K562 (cell line): ENCODE results near the gene BAIAP2. TPM values are rescaled to one million over a fixed set of nuclear protein-coding genes. Genes with fewer than 3 reads are reported as not detected.
A peak's percentile ranks its signal among the peaks of the same experiment; 100 is the strongest.

Source experiments
- ARID4B ChIP-seq: sonication (generic); formaldehyde crosslinking; IDR thresholded peaks from 2 replicates; pipeline ENCODE4 v1.8.0; 2022; ENCODE audit warnings: mild to moderate bottlenecking, missing genetic modification reagents
- BRD9 ChIP-seq: fragments of 450-650 bp; IDR thresholded peaks from 2 replicates; pipeline ENCODE4 v1.6.1; 2018; ENCODE audit warnings: low read depth; ENCODE audit not compliant: partially characterized antibody
- FOSL1 ChIP-seq: fragments of 200-800 bp; sonication (Bioruptor generic); conservative IDR thresholded peaks from 2 replicates; pipeline ENCODE4 v1.6.1; 2016; ENCODE audit warnings: missing genetic modification characterization, missing compliant biosample characterization
- FOXA1 ChIP-seq: fragments of 450-650 bp; IDR thresholded peaks from 2 replicates; pipeline ENCODE4 v1.6.1; 2016; ENCODE audit warnings: mild to moderate bottlenecking, borderline replicate concordance
- FOXK2 ChIP-seq, 2 experiments: fragments of 450-650 bp; IDR thresholded peaks in 1 of 2; conservative IDR thresholded peaks in 1 of 2; 2 replicates each; pipeline ENCODE4 v1.6.1; 2016; ENCODE audit warnings: low read depth in 2 of 2, mild to moderate bottlenecking in 1 of 2
- GABPB2 ChIP-seq: fragments of 250-450 bp; sonication (Bioruptor Pico); conservative IDR thresholded peaks from 2 replicates; pipeline ENCODE4 v1.5.1; 2021; ENCODE audit warnings: mild to moderate bottlenecking
- HEY1 ChIP-seq: fragments of 250-450 bp; sonication (Bioruptor Pico); IDR thresholded peaks from 2 replicates; pipeline ENCODE4 v1.5.0; 2020; ENCODE audit warnings: mild to moderate bottlenecking, moderate library complexity, borderline replicate concordance
- HNRNPK ChIP-seq: fragments of 200-400 bp; formaldehyde crosslinking; IDR thresholded peaks from one replicate; pipeline ENCODE4 v1.6.1; 2018; ENCODE audit warnings: mild to moderate bottlenecking, low read depth, low read length; ENCODE audit not compliant: poor library complexity, severe bottlenecking
- KLF6 ChIP-seq: fragments of 250-450 bp; sonication (Bioruptor Pico); IDR thresholded peaks from 2 replicates; pipeline ENCODE4 v1.4.0; 2020; ENCODE audit warnings: mild to moderate bottlenecking, moderate library complexity, borderline replicate concordance
- PHF21A ChIP-seq: fragments of 450-650 bp; IDR thresholded peaks from 2 replicates; pipeline ENCODE4 v1.6.1; 2017; ENCODE audit warnings: low read depth, borderline replicate concordance
- POLR3A ChIP-seq: IDR thresholded peaks from 2 replicates; pipeline ENCODE4 v1.6.1; 2011; ENCODE audit warnings: borderline replicate concordance, mild to moderate bottlenecking, moderate library complexity; ENCODE audit not compliant: insufficient read length, insufficient read depth; ENCODE audit errors: extremely low read depth
- SAFB ChIP-seq: fragments of 200-400 bp; formaldehyde crosslinking; IDR thresholded peaks from 2 replicates; pipeline ENCODE4 v1.6.1; 2017; ENCODE audit warnings: low read depth, low read length, borderline replicate concordance
- TCF7L2 ChIP-seq: fragments of 150-350 bp; IDR thresholded peaks from 2 replicates; pipeline ENCODE4 v1.6.1; 2016; ENCODE audit warnings: low read depth, mild to moderate bottlenecking, low read length, moderate library complexity
- ZKSCAN3 ChIP-seq: fragments of 250-450 bp; sonication (Bioruptor Pico); IDR thresholded peaks from 2 replicates; pipeline ENCODE4 v1.4.0; 2020
- ZNF165 ChIP-seq: fragments of 250-450 bp; sonication (Bioruptor Pico); IDR thresholded peaks from 2 replicates; pipeline ENCODE4 v1.4.0; 2020; ENCODE audit warnings: borderline replicate concordance
- ZNF253 ChIP-seq: fragments of 250-450 bp; sonication (Bioruptor Pico); conservative IDR thresholded peaks from 2 replicates; pipeline ENCODE4 v1.6.1; 2021; ENCODE audit warnings: mild to moderate bottlenecking
- ZNF408 ChIP-seq: fragments of 250-450 bp; sonication (Bioruptor Pico); IDR thresholded peaks from 2 replicates; pipeline ENCODE4 v1.4.0; 2020; ENCODE audit warnings: low read depth, mild to moderate bottlenecking, moderate library complexity
- polyA plus RNA-seq, 8 experiments: library from polyadenylated mRNA; depleted of rRNA in 4 of 8; stranded (reverse) in 5 of 8; unstranded in 3 of 8; fragments of >200 nt; fragmentation: Nextera tagmentation in 2 of 8; fragmentation: Illumina TruSeq in 1 of 8; extraction: Ambion mirVana in 2 of 8; extraction: Trizol in 1 of 8; gene quantifications; 2 replicates each; pipeline versions ENCODE4 v1.2.1 to v1.2.3, GENCODE V29; 2011 to 2014; ENCODE audit warnings: inconsistent platforms in 1 of 8, missing spikeins in 1 of 8
- total RNA-seq, 7 experiments: library from RNA; depleted of rRNA in 6 of 7; stranded (reverse); fragments of >200 nt in 6 of 7; fragmentation: Illumina TruSeq in 2 of 7; extraction: Trizol in 2 of 7; gene quantifications; 2 replicates each; pipeline versions ENCODE4 v1.2.1 to v1.2.3, GENCODE V29; 2011 to 2021; ENCODE audit warnings: low replicate concordance in 1 of 7
- TF ChIP-seq, protein P1 (sequence below), 2 experiments: fragments of 450-650 bp; conservative IDR thresholded peaks; 2 replicates each; pipeline ENCODE4 v1.6.1; 2017; ENCODE audit warnings: mild to moderate bottlenecking in 2 of 2, moderate library complexity in 2 of 2
- TF ChIP-seq, protein P2 (sequence below), 2 experiments: fragments of 450-650 bp; IDR thresholded peaks; 2 replicates each; pipeline ENCODE4 v1.6.1; 2016
- TF ChIP-seq, protein P3 (sequence below): fragments of 450-650 bp; conservative IDR thresholded peaks from 2 replicates; pipeline ENCODE4 v1.6.1; 2016; ENCODE audit warnings: missing genetic modification characterization, low read depth, mild to moderate bottlenecking, control low read depth, missing compliant biosample characterization

Gene BAIAP2
- total and polyA plus RNA-seq, 9 of the 15 experiments (the other 6 are each of a cell fraction or from before 2014, with no cell fraction given), result 2.3 to 51.6 (median 18.4) TPM

DNA sequence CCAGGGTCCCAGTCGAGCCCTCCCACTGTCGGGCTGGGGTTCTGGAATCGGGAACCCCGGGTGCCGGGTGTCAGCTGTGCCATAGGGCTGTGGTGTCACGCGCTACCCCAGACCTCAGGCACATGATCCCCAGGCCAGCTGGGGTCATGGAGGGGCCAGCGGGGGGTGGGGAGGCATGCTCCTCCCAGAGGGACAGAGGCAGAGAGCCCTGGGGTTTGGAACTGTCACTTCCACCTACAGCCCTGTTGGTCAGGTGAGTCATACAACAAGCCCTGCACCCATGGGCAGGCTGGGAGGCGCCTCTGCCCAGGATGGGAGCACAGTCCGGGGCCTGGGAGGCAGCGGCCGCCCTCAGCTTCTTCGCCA, 63.0 kb downstream of the BAIAP2 start (continued):
- TF ChIP-seq FOXK2 (conservative IDR thresholded peaks at IDR 0.05 in 1 of 2, IDR thresholded peaks at IDR 0.05 in 1 of 2; ENCODE audit: low read depth in 2 of 2), result no peak
- TF ChIP-seq GABPB2 (CRISPR knock-in tag), result no peak
- TF ChIP-seq, protein P1, sequence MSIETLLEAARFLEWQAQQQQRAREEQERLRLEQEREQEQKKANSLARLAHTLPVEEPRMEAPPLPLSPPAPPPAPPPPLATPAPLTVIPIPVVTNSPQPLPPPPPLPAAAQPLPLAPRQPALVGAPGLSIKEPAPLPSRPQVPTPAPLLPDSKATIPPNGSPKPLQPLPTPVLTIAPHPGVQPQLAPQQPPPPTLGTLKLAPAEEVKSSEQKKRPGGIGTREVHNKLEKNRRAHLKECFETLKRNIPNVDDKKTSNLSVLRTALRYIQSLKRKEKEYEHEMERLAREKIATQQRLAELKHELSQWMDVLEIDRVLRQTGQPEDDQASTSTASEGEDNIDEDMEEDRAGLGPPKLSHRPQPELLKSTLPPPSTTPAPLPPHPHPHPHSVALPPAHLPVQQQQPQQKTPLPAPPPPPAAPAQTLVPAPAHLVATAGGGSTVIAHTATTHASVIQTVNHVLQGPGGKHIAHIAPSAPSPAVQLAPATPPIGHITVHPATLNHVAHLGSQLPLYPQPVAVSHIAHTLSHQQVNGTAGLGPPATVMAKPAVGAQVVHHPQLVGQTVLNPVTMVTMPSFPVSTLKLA (conservative IDR thresholded peaks at IDR 0.05), result 0 out of 4 replicates have a peak, but pooled peaks of 1 of the 2 experiments have one; percentile 52
- TF ChIP-seq, protein P2, sequence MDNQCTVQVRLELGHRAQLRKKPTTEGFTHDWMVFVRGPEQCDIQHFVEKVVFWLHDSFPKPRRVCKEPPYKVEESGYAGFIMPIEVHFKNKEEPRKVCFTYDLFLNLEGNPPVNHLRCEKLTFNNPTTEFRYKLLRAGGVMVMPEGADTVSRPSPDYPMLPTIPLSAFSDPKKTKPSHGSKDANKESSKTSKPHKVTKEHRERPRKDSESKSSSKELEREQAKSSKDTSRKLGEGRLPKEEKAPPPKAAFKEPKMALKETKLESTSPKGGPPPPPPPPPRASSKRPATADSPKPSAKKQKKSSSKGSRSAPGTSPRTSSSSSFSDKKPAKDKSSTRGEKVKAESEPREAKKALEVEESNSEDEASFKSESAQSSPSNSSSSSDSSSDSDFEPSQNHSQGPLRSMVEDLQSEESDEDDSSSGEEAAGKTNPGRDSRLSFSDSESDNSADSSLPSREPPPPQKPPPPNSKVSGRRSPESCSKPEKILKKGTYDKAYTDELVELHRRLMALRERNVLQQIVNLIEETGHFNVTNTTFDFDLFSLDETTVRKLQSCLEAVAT (IDR thresholded peaks at IDR 0.05), result no peak
- no peak for TF ChIP-seq BRD9
- no peak for TF ChIP-seq HNRNPK
- no peak for TF ChIP-seq POLR3A
- no peak for TF ChIP-seq HEY1
- TF ChIP-seq ARID4B (CRISPR knock-in tag), result no peak
- TF ChIP-seq KLF6 (CRISPR knock-in tag), result no peak
- no peak for TF ChIP-seq SAFB
- TF ChIP-seq, protein P3, sequence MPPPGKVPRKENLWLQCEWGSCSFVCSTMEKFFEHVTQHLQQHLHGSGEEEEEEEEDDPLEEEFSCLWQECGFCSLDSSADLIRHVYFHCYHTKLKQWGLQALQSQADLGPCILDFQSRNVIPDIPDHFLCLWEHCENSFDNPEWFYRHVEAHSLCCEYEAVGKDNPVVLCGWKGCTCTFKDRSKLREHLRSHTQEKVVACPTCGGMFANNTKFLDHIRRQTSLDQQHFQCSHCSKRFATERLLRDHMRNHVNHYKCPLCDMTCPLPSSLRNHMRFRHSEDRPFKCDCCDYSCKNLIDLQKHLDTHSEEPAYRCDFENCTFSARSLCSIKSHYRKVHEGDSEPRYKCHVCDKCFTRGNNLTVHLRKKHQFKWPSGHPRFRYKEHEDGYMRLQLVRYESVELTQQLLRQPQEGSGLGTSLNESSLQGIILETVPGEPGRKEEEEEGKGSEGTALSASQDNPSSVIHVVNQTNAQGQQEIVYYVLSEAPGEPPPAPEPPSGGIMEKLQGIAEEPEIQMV, result no peak
- no peak for TF ChIP-seq ZKSCAN3
- TF ChIP-seq PHF21A, result no peak
- no peak for TF ChIP-seq ZNF253 (CRISPR knock-in tag)
- no peak for TF ChIP-seq TCF7L2
- TF ChIP-seq FOXA1, result no peak
- no peak for TF ChIP-seq ZNF408 (CRISPR knock-in tag)
- TF ChIP-seq ZNF165, result no peak
- no peak; the same call in none of the 2 replicates for TF ChIP-seq FOSL1
